Measurements from ENCODE around the gene DISP2. TPM values are rescaled to one million over a fixed set of nuclear protein-coding genes. Genes with fewer than 3 reads are reported as not detected.

Gene DISP2, protein sequence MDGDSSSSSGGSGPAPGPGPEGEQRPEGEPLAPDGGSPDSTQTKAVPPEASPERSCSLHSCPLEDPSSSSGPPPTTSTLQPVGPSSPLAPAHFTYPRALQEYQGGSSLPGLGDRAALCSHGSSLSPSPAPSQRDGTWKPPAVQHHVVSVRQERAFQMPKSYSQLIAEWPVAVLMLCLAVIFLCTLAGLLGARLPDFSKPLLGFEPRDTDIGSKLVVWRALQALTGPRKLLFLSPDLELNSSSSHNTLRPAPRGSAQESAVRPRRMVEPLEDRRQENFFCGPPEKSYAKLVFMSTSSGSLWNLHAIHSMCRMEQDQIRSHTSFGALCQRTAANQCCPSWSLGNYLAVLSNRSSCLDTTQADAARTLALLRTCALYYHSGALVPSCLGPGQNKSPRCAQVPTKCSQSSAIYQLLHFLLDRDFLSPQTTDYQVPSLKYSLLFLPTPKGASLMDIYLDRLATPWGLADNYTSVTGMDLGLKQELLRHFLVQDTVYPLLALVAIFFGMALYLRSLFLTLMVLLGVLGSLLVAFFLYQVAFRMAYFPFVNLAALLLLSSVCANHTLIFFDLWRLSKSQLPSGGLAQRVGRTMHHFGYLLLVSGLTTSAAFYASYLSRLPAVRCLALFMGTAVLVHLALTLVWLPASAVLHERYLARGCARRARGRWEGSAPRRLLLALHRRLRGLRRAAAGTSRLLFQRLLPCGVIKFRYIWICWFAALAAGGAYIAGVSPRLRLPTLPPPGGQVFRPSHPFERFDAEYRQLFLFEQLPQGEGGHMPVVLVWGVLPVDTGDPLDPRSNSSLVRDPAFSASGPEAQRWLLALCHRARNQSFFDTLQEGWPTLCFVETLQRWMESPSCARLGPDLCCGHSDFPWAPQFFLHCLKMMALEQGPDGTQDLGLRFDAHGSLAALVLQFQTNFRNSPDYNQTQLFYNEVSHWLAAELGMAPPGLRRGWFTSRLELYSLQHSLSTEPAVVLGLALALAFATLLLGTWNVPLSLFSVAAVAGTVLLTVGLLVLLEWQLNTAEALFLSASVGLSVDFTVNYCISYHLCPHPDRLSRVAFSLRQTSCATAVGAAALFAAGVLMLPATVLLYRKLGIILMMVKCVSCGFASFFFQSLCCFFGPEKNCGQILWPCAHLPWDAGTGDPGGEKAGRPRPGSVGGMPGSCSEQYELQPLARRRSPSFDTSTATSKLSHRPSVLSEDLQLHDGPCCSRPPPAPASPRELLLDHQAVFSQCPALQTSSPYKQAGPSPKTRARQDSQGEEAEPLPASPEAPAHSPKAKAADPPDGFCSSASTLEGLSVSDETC (N-terminal part only)
- 0.57 to 0.76 TPM (median 0.64 TPM) in 3 replicates for total RNA-seq

- H3K27ac Mint-ChIP-seq, result no peak within 1 kb of the TSS
These were observed at the start of gene DISP2 for GRCh38 chr15:40357723-40358470. Gene DISP2, plus strand, starts transcription at chr15:40358219. Its CDS starts 103 bp downstream, at chr15:40358322.

DNA sequence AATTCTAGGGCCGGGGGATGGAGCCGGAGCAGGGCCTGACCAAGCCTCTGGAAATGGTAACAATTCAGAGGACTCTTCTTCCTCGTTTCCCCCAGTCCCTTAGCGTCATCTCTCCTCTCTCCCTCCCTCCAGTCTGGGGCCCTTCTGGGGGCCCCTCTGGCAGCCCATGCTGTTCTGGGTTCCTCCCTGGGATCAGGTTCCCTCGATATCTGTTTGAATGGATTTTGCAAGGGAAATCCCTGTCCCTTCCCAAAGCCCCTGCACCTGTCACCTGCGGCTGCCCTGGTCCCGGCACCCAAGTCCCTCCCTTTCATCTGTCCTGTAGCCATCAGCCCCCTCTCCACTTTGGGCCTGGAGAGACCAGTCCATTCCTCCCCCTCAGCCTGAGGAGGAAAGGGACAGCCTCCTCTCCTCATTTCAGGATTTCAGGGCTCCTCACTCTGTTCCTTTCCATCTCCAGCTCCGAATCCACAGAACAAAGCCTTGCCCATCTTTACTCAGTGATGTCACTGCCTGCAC, 48.6 kb upstream of the DISP2 start:
- no peak overlapping the region for H3K27ac Mint-ChIP-seq
- H3K4me1 Mint-ChIP-seq, result peaks cover 28% of the 10 kb centered on the region
- H3K9me3 Mint-ChIP-seq, result no peaks in the 10 kb centered on the region
- no peak for DNase-seq (ENCODE audit: low spot score in 2 of 2, unreplicated experiment in 2 of 2)
- H3K4me3 Mint-ChIP-seq, result no peak overlapping the region
- TF ChIP-seq, protein P1, sequence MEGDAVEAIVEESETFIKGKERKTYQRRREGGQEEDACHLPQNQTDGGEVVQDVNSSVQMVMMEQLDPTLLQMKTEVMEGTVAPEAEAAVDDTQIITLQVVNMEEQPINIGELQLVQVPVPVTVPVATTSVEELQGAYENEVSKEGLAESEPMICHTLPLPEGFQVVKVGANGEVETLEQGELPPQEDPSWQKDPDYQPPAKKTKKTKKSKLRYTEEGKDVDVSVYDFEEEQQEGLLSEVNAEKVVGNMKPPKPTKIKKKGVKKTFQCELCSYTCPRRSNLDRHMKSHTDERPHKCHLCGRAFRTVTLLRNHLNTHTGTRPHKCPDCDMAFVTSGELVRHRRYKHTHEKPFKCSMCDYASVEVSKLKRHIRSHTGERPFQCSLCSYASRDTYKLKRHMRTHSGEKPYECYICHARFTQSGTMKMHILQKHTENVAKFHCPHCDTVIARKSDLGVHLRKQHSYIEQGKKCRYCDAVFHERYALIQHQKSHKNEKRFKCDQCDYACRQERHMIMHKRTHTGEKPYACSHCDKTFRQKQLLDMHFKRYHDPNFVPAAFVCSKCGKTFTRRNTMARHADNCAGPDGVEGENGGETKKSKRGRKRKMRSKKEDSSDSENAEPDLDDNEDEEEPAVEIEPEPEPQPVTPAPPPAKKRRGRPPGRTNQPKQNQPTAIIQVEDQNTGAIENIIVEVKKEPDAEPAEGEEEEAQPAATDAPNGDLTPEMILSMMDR (IDR thresholded peaks at IDR 0.05; ENCODE audit: unreplicated experiment), result no peak
- peaks cover 19% of the 10 kb centered on the region for H3K27me3 Mint-ChIP-seq (ENCODE audit: low read depth)
- H3K36me3 Mint-ChIP-seq, result no peaks in the 10 kb centered on the region

More at GRCh38 chr15:40357723-40358470, at the start of gene DISP2:
- H3K4me1 Mint-ChIP-seq, result peaks cover 12% of the 10 kb centered on the region
- TF ChIP-seq, protein P1 (IDR thresholded peaks at IDR 0.05; ENCODE audit: unreplicated experiment), result no peak
- H3K9me3 Mint-ChIP-seq, result no peaks in the 10 kb centered on the region
- H3K36me3 Mint-ChIP-seq, result no peaks in the 10 kb centered on the region
- peak; percentile 92 to 96 for DNase-seq (ENCODE audit: low spot score in 2 of 2, unreplicated experiment in 2 of 2)
- peaks cover 60% of the 10 kb centered on the region for H3K27me3 Mint-ChIP-seq (ENCODE audit: low read depth)
- H3K4me3 Mint-ChIP-seq, result peak within 1 kb of the TSS; percentile 69

DNA sequence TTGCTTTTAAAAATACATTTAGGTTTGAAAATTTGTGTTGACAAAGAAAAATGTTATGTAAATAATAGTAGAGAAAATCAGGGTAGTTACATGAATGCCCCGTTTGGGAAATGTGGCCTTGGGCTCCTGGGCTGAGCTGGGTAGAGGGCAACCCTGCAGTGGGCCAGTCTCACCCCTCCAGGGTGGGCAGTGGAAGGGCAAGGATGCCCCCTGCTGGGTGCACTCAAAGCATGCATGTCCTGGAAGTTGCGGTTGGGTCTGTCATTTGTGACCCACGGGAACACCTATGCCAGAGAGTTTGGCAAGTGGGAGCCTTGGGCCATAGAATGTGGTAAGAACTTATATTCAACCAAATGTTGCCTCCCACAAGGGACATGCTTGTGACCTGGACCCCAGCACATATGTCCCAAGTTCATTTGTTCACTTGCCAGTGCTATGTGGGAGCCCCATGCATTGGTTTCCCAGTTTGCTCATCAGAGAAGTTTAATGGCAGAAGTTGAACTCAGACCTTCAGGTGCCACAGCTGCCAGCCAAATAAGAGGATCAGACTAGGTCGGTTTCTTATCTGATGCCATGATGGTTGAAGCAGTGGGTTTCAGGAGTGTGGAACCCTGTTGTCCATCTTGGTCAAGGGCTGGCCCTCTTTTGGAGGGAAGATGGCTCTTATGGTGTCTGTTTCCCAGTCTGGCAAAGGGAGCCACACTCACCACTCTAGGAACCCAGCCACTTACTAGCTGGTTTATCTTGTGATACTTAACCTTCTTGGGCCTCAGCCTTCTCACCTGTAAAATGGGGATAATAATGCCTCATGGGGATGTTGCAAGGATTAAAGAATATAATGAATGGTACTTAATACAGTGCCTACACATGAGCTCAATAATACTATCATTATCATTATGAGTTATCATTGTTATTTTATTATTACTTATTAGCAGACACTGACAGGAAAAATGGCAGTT, 47.7 kb upstream of the DISP2 start:
- TF ChIP-seq, protein P1 (IDR thresholded peaks at IDR 0.05; ENCODE audit: unreplicated experiment), result peak; percentile 60

GRCh38 chr15:40310993-40311392, 47.0 kb upstream of the DISP2 start:
- H3K27ac Mint-ChIP-seq, result no peak overlapping the region
- H3K4me1 Mint-ChIP-seq, result peaks cover 28% of the 10 kb centered on the region
- H3K4me3 Mint-ChIP-seq, result no peak overlapping the region
- peaks cover 25% of the 10 kb centered on the region for H3K27me3 Mint-ChIP-seq (ENCODE audit: low read depth)
- TF ChIP-seq, protein P1 (IDR thresholded peaks at IDR 0.05; ENCODE audit: unreplicated experiment), result no peak
- no peak for DNase-seq (ENCODE audit: low spot score in 2 of 2, unreplicated experiment in 2 of 2)
- no peaks in the 10 kb centered on the region for H3K9me3 Mint-ChIP-seq
- no peaks in the 10 kb centered on the region for H3K36me3 Mint-ChIP-seq

More for the DNA sequence above, 47.7 kb upstream of the DISP2 start:
- peaks cover 28% of the 10 kb centered on the region for H3K4me1 Mint-ChIP-seq
- no peak overlapping the region for H3K27ac Mint-ChIP-seq
- peaks cover 24% of the 10 kb centered on the region for H3K27me3 Mint-ChIP-seq (ENCODE audit: low read depth)
- no peaks in the 10 kb centered on the region for H3K9me3 Mint-ChIP-seq
- H3K36me3 Mint-ChIP-seq, result no peaks in the 10 kb centered on the region
- no peak overlapping the region for H3K4me3 Mint-ChIP-seq
- DNase-seq (ENCODE audit: low spot score in 2 of 2, unreplicated experiment in 2 of 2), result peak in 1 of 2 experiments; percentile 69
